HG02870 (cell line): ENCODE results near the gene ANKRD36C.
"Not testable (repeated sequence)": the region's sequence is repeated elsewhere in the genome, so short reads cannot be mapped to it uniquely, and the experiment has no call there.

Source experiments
- ATAC-seq: cut with Tn5 transposase; IDR thresholded peaks from one replicate; pipeline ENCODE4 v1.9.1; 2021; ENCODE audit warnings: mild to moderate bottlenecking, moderate library complexity; ENCODE audit not compliant: unreplicated experiment

Gene ANKRD36C

GRCh38 chr2:95799892-95800291 lies 191.7 kb downstream of the ANKRD36C start:
- ATAC-seq: no peak

DNA sequence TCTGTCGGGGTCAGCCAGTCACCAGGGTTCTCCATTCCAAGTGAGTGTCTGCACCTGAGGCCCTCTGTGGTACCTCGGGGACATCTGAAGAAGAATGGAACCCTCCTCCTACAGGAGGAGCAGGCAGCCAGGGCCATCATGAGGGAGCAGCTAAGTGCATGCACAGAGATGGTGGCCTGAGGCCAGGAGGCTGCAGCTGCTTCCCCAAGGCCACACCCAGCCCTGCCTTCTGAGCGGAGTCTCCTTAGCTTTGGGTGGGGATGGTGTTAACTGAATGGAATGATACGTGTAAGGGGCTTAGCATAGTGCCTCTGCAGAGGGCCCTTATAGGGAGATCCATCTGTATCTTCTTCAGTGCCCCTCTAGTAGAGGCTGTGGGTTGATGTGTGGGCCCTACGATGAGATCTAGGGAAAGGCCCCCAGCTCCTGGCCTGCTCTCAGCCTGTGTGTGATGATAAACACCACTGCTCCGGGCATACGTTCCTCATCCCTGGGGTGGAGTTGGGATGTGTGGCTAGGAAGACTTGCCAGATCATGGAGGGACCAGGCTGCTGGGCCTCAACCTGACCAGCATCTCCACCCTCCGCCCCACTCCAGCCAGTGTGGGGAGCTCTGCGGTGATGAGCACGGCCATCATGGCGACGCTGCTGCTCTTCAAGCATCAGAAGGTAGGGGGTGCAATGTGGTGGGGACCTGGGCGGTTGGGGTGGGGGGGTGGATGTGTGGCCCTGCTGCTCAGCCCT lies 192.3 kb downstream of the ANKRD36C start:
- not testable (repeated sequence) for ATAC-seq

GRCh38 chr2:95796249-95797099 lies 195.2 kb downstream of the ANKRD36C start:
- not testable (repeated sequence) for ATAC-seq

GRCh38 chr2:95793970-95794369 lies 197.7 kb downstream of the ANKRD36C start:
- ATAC-seq: not testable (repeated sequence)

DNA sequence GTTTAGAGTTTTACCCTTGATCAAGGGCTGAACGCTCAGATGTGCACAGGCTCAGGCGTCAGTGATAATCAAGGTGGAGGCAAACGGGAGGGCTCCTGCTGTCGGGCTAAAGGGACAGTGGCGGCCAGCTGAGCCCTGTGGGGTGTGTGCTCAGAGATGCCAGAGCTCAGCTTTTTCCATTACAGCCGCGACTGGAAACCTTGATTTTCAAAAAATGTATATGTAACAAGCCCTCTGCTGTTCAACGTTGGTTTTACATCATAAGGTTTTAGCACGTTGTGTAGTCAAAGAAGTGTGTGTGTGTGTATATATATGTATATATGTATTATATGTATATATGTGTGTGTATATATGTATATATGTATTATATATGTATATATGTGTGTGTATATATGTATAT lies 201.4 kb downstream of the ANKRD36C start:
- not testable (repeated sequence) for ATAC-seq

DNA sequence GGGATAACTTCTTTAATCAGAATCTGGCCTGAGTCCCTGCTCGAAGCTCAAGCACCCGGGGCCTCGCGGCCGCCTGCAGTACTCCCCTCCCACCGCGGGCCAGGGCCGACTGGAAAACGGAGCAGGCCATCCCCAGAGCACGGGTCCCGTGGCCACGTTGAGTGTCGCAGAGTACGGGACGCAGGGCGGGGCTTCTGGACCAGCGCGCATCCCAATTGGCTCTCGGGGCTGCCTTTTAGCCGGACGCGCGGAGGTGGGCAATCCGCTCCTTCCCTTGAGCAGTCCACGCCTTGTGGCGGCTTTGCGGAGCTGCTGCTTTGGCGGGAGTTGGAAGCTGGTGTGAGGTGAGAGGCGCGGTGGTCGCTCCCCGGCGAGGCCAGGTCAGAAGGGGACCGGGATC lies 202.2 kb downstream of the ANKRD36C start:
- ATAC-seq: not testable (repeated sequence)

DNA sequence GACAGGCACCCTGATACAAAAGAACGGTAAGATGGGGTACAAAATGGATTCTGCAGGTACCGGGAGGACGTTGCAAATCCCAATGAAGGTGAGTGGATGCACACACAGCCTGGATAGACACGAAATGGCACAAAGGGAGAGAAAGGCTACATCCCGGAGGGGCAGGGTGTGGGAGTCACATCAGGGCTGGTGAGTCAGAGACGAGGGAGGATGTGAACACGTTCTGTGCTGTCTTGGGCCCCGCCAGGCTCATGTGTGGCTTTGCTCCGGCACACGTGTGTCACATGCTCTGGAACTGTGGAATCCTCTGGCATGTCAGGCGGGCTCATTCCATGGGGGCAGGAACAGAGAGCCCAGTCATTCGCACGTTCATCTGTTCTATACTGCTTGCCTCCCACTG lies 203.0 kb downstream of the ANKRD36C start:
- not testable (repeated sequence) for ATAC-seq
